GM21825 (cell line): ENCODE data around the gene CCDC136.

Source experiments
- ATAC-seq: cut with Tn5 transposase; IDR thresholded peaks from one replicate; pipeline ENCODE4 v1.9.1; 2021; ENCODE audit warnings: mild to moderate bottlenecking, moderate library complexity; ENCODE audit not compliant: unreplicated experiment

The CCDC136 gene

DNA sequence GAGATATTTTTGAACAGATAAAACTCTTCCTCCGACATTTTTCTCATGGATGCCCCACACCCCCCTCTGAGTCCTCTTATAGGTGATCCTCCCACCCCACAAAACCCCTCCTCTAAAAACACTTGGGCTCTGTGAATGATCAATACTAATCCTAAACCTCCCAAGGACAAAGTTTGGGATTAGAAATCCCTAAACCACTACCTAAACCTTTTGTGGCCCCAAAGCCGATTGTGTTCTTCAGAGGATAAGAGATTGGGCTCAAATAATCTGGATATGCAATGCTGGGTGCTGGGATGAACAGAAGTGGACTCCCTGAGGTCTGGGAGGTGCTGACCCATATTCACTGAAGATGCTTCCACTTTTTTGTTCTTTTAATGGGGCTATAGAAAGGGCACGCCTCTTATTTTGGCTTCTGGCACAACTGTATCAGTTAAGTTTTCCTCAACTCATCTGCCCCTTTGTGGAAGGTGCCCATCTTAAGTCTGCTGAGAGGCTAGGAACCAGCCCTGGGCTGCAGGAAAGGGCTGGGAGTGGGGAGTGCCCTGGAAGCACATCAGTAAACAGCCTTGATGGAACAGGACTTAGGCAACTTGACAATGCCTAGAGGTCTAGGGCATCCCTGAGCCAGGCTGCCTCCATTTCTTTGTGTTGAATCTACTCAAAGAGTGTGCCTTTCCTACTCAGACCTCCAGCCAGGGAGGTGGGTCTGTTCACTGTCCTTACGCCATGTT is 15.9 kb upstream of the CCDC136 start, which contains the start of gene OPN1SW:
Gene OPN1SW (minus strand): TSS at position 51 of the 731 bp plus-strand sequence. CDS start 13 bp downstream, at position 38.
- no peak for ATAC-seq

DNA sequence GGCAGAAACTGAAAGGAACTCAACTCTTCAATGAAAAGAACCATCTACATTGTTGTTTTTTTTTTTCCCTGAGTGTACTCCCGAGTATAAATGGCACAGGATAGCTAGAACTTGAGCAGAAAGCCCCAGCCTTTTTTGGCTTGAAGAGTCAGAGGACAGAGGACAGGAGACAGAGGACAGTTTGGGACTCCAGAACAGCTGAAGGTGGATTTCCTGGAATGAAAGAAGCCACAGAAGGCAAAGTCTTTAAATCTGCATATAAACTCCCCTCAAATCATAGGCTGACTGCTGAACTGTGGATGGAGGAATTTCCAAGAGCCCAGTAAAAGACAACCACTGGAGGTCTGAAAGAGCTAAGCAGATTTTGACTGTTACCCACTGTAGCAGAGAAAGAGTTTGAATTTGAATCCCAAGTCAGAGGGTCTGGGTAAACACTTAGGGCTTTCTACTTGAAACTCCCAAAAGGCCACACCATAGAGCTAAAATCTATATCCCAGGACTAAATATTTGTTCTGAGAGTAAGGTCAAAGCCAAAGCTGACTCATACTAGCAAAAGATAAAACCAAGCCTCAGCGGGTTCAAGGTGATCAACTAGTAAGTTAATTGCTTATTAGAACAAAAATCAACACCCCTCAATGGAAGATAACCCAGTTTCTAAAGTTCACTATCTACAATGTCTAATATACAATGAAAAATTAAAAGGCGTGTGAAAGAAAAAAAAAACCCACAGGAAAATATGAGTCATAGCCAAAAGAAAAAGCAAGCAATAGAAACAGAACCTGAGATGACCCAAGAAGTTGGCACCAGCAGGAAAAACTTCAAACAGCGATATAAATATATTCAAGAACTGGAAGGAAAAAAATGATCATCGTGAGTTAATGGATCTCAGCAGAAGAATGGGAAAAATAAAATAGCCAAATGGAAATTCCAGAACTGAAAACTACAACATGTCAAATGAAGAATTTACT is 14.3 kb upstream of the CCDC136 start:
- no peak for ATAC-seq

DNA sequence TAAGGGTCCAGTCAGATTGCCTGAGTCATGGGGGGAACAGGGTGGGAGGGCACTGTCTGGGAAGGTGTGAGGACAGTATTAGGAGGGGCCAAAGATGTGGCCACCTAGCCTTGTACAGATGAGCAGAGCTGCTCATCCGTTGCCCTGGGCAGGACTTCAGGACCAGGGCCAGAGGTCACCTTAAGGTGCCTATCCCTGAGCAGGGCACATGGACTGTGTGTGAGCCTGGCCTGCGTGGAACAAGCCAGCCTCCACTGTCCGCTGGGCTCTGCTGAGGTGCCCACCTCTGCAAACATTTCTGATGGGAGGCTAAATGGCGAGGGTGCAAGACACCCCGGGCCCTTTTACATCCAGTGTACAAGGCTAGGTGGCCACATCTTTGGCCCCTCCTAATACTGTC is 12.8 kb upstream of the CCDC136 start:
- ATAC-seq = no peak

DNA sequence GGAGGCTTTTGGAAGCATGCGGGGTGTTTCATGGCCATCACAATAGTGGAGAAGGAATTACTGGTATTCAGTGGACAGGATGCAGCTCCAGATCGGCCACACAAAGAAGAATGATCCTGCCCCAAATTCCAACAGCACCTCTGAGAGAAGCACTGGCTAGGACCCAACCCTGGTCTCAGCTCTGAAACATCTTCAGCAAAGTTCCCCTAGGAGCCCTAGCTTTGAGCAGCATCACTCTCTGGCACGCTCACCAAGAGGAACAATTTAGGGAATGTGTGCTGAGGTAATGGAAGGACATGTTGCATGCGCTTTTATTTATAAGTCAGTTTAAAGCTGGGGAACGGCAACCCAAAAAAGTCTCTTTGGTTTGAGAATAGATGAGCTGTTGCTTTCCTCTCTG is 10.6 kb upstream of the CCDC136 start:
- no peak for ATAC-seq

DNA sequence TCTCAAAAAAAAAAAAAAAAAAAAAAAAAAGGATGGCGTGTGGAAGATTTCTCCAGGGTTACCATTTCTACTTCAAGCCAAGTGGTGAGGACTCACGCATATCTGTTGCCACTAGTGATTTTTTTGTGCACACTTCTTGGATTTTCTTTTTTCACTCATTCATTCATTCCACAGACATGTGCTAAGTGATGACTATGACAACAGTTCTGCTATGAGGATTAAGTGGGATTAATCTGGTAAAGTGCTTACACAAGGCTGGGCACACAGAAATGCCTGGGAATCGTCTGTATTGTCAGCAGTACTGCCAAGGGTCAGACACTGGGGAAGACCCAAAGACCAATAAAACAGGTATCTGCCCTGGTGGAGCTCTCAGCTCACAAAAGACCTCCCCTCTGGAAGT is 9.9 kb upstream of the CCDC136 start:
- no peak for ATAC-seq

DNA sequence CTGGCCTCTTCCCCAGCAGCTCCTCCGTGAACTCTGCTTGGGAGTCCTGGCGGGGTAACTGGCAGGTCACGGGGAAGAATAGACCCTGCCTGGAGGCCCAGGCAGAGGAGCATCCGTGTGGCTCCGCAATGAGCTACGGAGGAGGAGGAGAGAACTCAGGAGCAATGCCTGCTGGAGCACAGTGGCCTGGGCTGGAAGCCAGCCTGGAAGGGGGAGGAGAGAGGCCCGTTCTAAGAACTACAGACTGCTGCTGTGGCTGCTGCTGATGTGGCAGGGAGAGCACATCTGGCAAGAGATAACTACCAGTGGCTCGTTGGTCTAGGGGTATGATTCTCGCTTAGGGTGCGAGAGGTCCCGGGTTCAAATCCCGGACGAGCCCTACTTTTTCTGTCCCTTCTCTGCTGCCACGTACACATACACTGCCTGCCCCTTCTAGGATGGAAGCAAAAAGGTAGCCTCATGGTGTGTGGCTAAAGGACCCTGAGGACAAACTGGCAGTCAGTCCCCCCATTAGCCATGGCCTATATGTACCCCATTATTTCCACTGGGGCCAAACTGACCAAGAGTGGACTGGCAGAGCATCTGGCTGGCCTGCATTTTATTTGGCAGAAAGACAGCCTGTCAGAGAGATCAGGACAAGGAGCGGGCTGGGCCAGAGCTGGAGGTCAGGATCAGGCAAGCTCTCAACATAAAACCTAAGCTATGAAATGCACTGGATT is 8.5 kb upstream of the CCDC136 start:
- no peak for ATAC-seq

DNA sequence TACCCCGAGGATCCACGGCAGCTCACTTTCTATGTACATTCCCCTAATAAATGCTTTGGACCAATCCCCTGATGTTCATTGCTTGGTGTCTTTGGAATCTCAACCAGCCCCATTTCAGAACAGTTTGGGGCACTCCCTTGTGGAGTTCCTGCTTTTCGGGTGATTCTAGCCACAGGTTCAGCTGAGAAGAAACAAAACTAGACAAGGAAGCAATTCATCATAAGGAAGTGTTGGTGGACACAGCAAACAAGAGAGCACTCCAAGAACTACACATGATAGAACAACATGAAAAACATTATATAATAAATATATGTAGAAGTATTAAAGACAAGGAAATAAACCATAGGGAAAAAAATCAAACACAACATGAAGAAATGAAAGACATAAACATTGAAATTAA is 6.0 kb upstream of the CCDC136 start:
- ATAC-seq = no peak

DNA sequence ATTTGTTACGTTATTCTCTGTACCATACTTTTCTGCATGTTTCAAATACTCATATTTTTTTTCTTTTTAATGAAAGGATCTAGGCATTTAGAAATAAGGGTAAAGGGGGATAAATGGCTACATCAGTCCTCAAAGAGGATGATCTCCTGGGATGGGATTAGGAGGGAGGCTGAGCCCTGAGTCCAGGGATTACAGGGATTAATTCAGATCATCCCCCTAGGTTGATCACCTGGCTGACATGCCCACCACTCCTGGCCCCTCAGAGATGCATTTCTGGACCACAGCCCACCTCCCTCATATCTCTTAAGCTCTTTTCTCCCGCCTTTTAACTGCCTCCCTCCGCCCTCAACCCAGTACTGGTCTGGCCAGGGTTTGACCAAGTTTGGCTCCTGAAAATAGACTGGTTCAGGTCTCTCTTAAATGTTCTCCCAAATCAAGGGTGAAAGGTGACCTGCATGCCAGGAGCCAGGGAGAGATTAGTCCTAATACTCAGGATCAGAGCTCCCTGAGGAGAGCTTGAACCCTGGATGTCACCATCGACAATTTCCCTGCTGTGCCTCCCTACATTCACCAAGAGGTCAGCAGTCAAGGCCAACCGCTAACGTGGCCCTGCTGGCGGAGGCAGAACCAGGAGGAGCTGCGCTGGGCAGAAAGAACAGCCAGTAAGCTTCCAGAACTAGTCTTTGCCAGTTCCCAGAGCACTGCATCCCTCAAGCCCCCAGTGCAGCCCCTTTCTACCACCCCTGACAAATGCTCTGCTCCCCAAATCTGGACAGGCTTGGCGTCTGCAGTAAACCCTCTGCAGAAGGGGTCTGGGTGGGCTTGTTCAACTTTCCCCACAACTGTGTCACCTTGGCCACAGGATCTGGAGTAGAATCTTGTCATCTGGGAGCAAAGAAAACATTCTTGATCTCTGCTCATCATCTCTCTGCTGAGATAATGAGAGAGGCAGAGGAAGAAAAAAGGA is 3.0 kb upstream of the CCDC136 start:
- no peak for ATAC-seq

DNA sequence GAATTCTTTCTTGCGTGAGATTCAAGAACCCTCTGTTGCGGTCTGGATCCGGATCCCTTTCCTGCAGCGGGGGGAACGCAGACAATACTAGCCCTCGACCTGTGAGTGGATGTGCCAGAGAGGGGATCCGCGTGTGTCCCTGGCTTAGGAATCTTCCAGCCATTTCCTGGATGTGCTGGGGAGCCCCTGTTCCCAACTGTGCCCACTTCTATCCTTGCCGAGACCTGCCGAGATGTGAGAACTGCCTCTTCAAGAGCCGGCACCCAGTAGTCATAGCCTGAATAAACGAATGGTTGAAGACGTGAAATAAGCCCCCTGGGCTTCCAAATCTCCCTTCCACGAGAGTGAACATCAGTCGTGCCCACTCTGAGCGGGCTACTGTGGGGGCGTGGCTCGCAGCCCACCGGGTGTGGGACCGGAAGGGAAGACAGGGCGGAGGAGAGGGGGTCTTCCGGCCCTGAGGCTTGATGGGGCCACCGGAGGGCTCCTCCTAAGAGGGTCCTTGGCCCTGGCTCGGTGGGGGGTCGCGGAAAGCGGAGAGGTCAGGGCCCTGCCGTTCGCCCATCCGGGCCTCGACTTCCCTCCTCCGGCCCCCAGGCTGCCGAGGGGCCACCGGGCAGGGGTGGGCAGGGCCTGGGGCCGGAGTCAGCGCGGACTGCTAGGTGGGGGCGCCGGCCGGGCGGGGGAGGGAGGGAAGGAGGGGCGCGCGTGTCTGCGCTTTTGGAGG is 1.3 kb upstream of the CCDC136 start:
- peak; percentile 4 for ATAC-seq

DNA sequence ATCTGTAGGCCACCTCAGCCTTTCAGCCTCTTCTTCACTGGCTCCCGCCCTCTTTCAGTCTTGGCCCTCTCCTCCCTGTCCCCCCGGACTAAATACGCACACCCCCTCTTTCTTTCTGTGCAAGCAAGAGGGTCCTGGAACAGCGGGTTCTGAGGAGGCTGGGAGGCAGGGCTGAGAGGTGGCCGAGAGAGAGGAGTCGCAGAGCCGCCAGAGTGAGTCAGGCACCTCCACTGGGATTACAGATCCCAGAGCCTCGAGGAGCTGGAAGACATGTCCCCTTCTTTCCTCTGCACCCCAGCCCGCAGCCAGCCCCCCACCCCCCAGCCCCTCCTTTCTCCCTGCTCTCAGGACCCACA is 182 bp downstream of the CCDC136 start:
- ATAC-seq = no peak

DNA sequence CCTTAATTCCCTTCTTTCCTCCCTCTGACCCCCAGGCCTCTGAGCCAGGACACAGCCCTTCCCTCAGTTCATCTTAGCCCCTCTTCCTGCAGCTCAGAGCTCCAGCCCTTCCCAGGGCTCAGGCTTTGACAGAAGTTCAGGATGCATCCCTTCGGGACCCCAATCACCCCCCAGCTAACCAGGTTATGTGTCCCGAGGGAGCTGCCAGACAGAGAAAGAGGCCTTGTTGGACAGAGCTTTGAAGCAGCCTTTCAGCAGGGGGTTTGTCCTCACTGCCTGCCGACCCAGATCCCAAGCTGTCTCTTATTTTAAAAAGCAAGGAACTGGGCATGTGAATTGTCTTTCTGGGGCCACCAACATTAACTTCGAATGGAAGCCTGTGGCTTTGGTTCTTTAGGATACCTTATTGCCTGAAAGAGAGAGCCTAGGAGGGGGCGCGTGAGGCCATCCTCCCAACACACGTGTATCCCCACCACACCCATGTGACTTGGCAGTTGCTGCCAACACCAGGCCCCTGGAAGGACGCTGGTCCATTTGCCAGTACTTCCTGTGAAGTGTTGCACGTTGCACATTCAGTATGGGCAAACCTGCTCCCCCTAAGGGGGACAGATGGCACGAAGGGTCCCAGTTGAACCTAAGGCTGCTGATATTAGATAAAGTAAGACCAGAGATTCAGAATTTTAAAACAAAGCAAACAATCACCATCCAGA is 858 bp downstream of the CCDC136 start:
- ATAC-seq = no peak

DNA sequence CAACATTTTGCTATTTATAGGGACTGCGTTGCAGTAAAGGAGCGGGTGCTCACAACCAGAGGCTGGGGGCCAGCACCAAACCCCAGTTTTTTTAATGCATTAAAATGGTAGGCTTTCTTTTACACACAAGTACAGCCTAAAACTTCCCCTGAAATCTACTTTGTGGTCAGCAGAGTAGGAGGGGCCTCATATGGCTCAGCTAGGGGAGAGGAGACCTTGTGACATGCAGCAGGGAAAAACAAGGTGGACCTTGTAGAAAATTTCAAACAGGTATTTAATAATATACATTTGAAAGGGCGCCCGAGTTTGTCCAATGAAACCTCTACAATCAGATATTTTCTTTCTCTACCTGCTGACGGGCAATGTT is 1.4 kb downstream of the CCDC136 start:
- no peak for ATAC-seq

DNA sequence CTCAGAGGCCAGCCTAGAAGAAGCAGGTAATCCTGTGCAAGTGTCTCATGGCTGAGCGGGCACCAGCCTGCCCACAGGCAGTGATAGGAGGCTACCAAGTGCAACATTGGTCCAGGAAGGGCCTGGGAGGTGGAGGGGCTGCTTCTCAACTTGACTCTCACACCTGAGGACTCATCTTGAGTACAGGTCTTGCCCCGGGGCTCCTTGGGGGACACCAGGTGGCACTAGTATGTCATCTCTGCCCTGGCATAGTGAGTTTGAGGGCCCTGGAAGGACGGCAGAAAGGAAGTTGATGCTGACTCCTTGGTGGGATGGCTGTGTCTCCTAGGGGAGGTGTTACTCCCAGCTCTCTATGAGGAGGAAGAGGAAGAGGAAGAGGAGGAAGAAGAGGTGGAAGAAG is 2.3 kb downstream of the CCDC136 start:
- ATAC-seq = no peak

DNA sequence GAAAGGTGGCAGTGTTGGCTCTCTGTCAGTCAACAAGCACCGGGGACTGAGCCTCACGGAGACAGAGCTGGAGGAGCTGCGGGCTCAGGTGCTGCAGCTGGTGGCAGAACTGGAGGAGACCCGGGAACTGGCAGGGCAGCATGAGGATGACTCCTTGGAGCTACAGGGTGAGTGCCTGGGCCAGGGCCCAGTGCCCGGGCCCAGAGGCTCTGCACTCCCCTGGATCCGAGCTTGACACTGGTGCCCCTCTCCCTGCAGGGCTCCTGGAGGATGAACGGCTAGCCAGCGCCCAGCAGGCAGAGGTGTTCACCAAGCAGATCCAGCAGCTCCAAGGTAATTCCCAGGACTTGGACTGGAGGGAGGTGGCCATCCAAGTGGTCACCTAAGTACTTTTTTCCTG is 2.7 kb downstream of the CCDC136 start:
- no peak for ATAC-seq

DNA sequence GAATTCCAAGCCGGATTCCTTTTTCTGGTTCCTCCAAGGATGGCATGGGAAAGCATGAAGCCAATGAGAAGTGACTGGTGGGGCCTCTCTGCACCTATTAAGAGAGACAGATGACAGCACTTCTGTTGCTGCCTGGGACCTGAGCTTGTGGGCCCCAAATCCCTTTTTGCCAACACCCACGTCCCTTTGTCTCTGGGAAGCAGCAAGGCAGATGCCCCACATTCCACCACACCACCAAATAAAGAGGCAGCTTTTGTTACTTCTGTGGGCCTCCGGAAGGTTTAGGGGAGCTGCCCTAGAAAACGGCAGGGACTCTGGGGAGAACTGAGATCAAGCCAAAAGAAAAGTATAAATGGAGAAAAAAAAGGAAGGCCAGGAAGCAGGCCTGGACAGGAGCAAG is 3.4 kb downstream of the CCDC136 start:
- no peak for ATAC-seq

DNA sequence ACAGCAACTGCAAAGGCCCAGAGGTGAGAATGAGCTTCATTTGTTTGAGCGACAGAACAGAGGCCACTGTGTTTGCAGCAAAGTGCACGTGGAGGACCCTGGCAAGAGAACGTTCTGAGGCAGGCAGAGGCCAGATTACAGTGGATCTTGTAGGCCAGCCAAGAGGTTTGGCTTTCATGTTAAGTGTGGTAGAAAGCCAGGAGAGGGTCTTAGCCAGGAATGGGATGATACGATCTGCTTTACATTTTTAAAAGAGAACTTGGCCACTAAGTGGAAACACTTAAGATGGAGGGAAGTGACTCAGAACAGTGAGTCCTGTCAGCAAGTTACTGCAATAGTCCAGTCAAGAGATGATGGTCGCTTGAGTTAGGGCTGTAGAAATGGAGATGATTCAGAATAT is 4.6 kb downstream of the CCDC136 start:
- no peak for ATAC-seq

DNA sequence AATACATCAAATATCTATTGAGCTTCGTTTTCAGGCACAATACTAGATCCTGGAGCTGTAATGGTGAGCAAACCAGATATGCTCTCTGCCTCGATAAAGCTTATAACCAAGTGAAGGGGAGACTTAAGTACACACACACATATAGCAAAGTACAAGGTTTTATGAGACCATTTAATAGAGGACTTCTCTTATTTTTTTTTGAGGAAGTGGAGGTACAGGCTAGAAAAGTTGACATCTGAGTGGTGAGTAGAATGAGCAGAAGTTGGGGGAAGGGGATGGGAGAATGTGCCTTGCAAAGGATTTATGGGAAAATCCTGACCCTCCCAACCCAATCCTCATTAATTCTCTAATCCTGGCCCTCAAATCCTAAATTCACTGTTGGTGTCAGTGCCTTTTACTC is 7.7 kb downstream of the CCDC136 start:
- ATAC-seq = no peak

DNA sequence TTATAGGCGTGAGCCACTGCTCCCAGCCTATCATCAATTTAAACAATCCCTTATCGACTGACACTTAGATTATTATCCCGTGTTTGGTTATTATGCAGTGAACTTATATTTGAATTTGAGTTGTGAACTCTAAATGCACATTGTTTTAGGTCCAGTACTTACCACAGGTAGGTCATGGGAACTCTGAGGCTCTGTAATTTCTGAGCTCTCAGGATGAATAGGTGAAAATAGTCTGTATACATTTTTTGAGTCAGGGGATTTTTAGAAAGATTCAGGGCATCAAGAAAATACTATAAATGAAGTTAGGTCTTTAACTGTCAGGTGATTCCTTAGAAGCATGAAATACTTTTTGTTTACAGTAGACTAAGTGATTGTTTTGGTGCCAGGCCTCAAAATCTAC is 8.8 kb downstream of the CCDC136 start:
- no peak for ATAC-seq

DNA sequence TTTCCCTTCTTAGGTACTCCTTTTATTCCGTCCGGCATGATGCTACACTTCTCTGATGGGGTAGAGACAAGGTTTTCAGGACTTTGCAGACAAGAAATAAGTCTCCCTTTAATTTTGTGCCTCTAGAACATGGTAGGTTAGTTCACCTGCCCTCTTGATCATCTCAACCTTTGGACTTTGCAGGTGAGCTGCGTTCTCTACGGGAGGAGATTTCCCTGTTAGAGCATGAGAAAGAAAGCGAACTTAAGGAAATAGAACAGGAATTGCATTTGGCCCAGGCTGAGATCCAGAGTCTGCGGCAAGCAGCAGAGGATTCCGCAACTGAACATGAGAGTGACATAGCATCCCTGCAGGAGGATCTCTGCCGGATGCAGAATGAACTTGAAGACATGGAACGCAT is 9.2 kb downstream of the CCDC136 start:
- ATAC-seq = no peak
